Fibroblast of the aortic adventitia (primary cell): ENCODE measurements around the gene ETFA. TPM values are rescaled to one million over a fixed set of nuclear protein-coding genes. Genes with fewer than 3 reads are reported as not detected.

Source experiments
- DNase-seq: peaks from one replicate; pipeline ENCODE4 v3.0.0-alpha.2; 2010; ENCODE audit warnings: low read depth
- H3K4me3 ChIP-seq: 2 replicates; pipeline ENCODE4 v1.5.1; 2011; ENCODE audit warnings: low read depth, mild to moderate bottlenecking, control low read depth, low read length, moderate library complexity
- total RNA-seq: library from RNA; depleted of rRNA; stranded (reverse); fragments of >200 nt; gene quantifications from 2 replicates; pipeline ENCODE4 v1.2.3, GENCODE V29; 2012; ENCODE audit warnings: low replicate concordance
- TF ChIP-seq, protein P1 (sequence below): IDR thresholded peaks from 2 replicates; pipeline ENCODE4 v1.5.1; 2011; ENCODE audit warnings: mild to moderate bottlenecking, low read length, control low read depth, inconsistent platforms; ENCODE audit not compliant: insufficient read depth

The ETFA gene
- total RNA-seq, 1 donor = 87.8 TPM

GRCh38 chr15:76253691-76254473 is 57.4 kb downstream of the ETFA start:
- no peak overlapping the region for H3K4me3 ChIP-seq
- TF ChIP-seq, protein P1, sequence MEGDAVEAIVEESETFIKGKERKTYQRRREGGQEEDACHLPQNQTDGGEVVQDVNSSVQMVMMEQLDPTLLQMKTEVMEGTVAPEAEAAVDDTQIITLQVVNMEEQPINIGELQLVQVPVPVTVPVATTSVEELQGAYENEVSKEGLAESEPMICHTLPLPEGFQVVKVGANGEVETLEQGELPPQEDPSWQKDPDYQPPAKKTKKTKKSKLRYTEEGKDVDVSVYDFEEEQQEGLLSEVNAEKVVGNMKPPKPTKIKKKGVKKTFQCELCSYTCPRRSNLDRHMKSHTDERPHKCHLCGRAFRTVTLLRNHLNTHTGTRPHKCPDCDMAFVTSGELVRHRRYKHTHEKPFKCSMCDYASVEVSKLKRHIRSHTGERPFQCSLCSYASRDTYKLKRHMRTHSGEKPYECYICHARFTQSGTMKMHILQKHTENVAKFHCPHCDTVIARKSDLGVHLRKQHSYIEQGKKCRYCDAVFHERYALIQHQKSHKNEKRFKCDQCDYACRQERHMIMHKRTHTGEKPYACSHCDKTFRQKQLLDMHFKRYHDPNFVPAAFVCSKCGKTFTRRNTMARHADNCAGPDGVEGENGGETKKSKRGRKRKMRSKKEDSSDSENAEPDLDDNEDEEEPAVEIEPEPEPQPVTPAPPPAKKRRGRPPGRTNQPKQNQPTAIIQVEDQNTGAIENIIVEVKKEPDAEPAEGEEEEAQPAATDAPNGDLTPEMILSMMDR = no peak
- DNase-seq = peak; percentile 31

DNA sequence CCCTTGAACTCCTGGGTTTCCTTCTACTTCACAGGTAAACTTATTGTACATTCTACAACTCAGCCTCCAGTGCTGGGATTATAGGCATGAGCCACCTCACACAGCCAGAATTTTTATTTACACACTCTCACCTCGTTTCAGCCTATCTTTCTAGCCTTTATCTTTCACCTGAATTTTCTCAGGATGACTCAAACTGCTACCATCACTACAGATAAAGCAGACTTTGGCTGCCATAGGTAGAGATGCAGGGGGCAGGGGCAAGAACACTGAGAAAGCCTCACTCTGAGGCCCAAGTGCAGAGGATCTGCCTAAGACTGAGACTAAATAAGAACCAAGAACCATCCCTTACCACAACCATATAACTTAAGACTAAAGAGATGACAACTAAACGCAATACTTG is 59.0 kb downstream of the ETFA start:
- DNase-seq = no peak
- TF ChIP-seq, protein P1 = no peak
- no peak overlapping the region for H3K4me3 ChIP-seq

DNA sequence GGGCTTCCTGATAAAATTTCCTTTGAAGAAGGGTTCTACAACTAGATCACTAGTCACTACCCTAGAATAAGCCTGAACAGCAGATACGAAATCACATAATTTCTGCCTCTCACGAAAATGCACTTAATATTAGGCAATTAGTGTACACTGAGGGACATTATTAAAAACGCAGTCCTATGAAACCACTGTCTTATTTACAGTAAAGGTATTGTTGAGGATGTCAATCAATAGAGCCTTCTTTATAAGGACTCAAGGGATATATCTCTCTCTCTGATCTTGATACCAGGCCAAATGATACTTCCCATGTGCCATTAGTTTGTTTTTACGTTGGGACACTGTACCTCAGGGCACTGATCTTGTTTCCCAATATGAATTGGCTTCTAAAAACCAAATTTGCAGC is 59.6 kb downstream of the ETFA start:
- H3K4me3 ChIP-seq = no peak overlapping the region
- no peak for DNase-seq
- TF ChIP-seq, protein P1 = no peak

DNA sequence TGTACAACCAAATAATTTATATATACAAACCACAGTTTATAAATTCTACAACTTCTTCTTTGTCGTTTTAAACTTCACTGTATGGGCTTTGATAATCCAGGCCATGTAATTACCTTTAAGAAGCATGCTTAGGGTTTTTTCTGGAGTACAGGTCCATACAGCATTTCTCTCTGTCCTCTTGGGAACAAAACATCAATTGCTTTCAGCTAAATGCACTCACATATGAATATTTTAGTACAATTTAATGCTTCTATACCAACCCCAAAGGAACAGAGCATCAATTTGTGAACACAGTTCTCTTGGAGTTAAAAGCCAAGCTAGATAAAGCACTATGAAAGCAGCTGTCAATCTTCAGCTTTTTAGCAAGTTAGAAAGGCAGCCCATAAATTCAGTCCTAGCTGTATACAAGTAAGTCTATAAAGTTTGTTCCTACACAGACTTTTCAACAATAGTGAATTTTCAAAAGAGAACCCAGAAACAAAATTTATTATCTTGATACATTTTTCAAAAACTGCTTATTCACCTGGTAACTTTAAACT is 66.1 kb downstream of the ETFA start:
- TF ChIP-seq, protein P1 = no peak
- H3K4me3 ChIP-seq = no peak overlapping the region
- DNase-seq = no peak

DNA sequence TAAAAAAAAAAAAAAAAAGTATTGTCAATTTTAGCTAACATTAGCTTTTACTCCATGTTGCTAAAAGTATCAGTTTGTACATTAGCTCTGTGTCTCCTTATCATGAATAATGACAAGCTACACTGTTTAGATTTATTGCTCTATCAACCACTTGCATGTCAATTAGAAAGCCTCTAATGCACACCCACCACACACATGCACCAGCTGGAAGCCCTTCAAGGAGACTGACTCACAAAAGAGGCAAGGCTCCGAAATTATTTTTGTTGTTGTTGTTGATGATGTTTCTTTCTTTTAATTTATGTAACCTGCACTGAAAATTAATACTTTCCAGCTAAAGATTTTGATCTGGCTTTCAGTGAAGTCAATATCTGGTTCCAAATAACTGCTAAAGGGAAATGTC is 71.5 kb downstream of the ETFA start:
- H3K4me3 ChIP-seq = no peak overlapping the region
- TF ChIP-seq, protein P1 = no peak
- peak; percentile 11 for DNase-seq

GRCh38 chr15:76236350-76236749 is 74.9 kb downstream of the ETFA start:
- TF ChIP-seq, protein P1 = no peak
- no peak for DNase-seq
- H3K4me3 ChIP-seq = no peak overlapping the region
